Measurements from ENCODE around the gene SCAF1.

SCAF1 gene

DNA sequence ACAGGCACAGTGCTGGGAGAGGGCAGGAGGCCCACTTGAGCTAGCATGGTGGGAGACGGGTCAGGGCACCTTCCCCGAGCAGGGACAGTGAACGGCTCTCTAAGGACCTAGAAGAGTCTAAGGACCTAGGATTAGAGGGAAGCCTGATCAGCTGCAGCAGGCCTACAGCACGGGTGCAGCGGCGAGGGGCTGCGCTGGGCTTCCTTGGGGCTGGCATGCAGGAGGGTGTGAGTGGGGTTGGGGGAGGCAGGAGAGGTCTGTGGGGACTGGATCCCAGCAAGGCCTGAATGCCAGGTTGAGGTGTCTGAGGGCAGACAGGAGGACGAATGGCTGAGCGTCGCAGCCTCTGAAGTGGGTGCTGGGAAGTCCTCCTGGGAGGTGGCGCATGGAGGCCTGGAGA is 3.6 kb downstream of the SCAF1 start:
- no peak for TF ChIP-seq POLR2A (IDR thresholded peaks at IDR 0.05; ENCODE audit: low read length)
- no peak for TF ChIP-seq GATA1 (IDR thresholded peaks at IDR 0.05; ENCODE audit: low read depth, low read length)
- no peak for DNase-seq

DNA sequence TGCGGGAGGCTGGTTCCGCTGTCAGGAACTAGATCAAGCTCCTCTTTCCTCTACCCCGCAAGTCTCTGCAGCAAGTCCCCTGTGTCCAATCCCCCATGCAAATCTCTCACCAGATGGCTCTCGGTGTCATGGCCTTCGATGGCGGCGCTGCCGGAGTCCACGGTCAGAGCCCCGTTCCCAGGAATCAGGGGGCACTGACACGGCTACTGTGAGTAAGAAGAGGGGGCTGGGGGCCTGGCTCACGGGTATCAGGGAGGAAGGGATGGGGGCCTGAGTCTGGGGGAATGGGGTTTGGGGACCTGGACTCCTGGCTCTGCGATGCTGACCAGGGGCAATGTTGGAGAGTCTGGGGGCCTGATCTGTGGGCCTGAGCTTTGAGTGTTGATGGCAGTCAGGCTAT is 4.0 kb downstream of the SCAF1 start:
- DNase-seq: no peak
- TF ChIP-seq POLR2A (IDR thresholded peaks at IDR 0.05; ENCODE audit: low read length): no peak
- no peak for TF ChIP-seq GATA1 (IDR thresholded peaks at IDR 0.05; ENCODE audit: low read depth, low read length)

DNA sequence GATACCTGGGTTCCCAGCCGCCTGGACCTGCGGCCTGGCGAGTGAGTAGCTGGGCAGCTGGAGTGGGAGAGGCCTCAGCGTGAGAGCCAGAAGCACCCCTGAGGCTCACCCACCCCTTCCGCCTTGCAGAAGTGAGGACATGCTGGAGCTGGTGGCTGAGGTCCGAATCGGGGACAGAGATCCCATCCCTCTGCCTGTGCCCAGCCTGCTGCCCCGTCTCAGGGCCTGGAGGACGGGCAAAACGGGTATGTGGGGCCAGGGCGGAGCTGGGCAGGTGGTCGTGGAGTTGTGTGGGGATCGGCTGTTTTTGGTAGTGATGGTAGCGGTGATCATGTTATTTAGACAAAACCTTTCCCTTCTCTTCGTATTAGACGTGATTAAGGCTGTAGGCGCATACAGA is 4.6 kb downstream of the SCAF1 start:
- no peak for DNase-seq
- TF ChIP-seq POLR2A (IDR thresholded peaks at IDR 0.05; ENCODE audit: low read length) (no peak), GATA1 (IDR thresholded peaks at IDR 0.05; ENCODE audit: low read depth, low read length) (no peak)

- TF ChIP-seq POLR2A (IDR thresholded peaks at IDR 0.05; ENCODE audit: low read length) (no peak), GATA1 (IDR thresholded peaks at IDR 0.05; ENCODE audit: low read depth, low read length) (no peak)
- no peak for DNase-seq
Measured at GRCh38 chr19:49651029-49651819, 9.2 kb downstream of the SCAF1 start.

DNA sequence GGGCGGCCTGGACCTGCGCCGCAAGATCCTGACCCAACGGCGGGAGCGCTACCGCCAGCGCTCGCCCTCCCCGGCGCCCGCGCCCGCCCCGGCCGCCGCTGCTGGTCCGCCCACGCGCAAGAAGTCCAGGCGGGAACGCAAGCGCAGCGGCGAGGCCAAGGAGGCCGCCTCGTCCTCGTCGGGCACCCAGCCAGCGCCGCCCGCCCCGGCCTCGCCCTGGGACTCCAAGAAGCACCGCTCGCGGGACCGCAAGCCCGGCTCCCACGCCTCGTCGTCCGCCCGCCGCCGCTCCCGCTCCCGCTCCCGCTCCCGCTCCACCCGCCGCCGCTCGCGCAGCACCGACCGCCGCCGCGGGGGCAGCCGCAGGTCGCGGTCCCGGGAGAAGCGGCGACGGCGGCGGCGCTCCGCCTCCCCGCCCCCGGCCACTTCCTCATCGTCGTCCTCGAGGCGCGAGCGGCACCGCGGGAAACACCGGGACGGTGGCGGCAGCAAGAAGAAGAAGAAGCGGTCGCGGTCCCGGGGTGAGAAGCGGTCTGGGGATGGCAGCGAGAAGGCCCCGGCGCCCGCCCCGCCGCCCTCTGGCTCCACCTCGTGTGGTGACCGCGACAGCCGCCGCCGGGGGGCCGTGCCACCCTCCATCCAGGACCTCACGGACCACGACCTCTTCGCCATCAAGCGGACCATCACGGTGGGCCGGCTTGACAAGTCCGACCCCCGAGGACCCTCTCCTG is 10.0 kb downstream of the SCAF1 start:
- no peak for TF ChIP-seq POLR2A (IDR thresholded peaks at IDR 0.05; ENCODE audit: low read length)
- no peak for TF ChIP-seq GATA1 (IDR thresholded peaks at IDR 0.05; ENCODE audit: low read depth, low read length)
- no peak for DNase-seq

- DNase-seq: no peak
- TF ChIP-seq GATA1 (IDR thresholded peaks at IDR 0.05; ENCODE audit: low read depth, low read length): no peak
- TF ChIP-seq POLR2A (IDR thresholded peaks at IDR 0.05; ENCODE audit: low read length): no peak
Measured at GRCh38 chr19:49652551-49653465, 10.8 kb downstream of the SCAF1 start.

DNA sequence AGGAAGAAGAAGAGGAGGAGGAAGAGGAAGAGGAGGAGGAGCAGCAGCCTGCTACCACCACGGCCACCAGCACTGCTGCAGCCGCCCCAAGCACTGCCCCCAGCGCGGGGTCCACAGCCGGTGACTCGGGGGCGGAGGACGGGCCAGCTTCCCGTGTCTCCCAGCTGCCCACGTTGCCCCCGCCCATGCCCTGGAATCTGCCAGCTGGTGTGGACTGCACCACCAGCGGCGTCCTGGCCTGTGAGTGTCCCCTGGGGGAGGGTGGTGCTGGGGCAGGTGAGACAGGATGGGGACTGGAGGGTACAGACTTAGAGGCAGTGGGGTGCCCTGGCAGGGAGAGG is 11.4 kb downstream of the SCAF1 start:
- TF ChIP-seq POLR2A (IDR thresholded peaks at IDR 0.05; ENCODE audit: low read length): no peak
- no peak for TF ChIP-seq GATA1 (IDR thresholded peaks at IDR 0.05; ENCODE audit: low read depth, low read length)
- DNase-seq: no peak

- no peak for TF ChIP-seq GATA1 (IDR thresholded peaks at IDR 0.05; ENCODE audit: low read depth, low read length)
- no peak for DNase-seq
Measured at GRCh38 chr19:49654581-49654980, 12.6 kb downstream of the SCAF1 start.

DNA sequence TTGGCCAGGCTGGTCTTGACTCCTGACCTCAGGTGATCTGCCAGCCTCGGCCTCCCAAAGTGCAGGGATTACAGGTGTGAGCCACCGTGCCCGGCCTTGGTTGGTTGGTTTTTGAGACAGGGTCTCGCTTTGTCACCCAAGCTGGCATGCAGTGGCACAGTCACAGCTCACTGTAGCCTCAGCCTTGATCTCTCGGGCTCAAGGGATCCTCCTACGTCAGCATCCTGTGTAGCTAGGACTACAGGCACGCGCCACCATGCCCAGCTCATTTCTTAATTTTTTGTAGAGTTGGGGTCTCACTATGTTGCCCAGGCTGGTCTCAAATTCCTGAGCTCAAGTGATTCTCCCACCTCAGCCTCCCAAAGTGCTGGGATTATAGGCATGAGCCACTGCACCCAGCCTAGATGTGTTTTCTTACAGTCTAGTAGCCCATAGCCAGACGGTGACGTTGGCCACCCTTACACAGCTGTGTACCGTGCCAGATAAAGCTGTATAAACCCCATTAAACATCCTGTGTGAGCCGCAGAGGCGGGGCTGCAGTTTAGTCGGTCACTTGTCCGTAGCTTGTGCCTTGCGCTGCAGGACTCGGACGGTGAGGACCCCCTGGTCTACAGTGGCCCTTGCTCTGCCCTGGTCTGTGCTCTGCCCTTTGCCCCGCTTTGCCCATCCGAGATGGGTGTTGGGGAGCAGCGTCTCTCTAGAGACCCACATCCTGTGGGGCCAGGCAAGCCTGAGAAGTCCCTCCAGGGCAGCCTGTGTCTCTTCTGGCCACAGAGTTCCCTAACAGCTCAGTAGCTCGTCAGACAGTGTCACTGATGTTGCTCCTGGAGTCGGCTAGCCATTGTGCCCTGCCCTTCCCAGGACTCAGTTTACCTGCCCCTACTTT is 13.8 kb downstream of the SCAF1 start:
- no peak for TF ChIP-seq POLR2A (IDR thresholded peaks at IDR 0.05; ENCODE audit: low read length)
- no peak for TF ChIP-seq GATA1 (IDR thresholded peaks at IDR 0.05; ENCODE audit: low read depth, low read length)
- DNase-seq: no peak

- no peak for DNase-seq
- no peak for TF ChIP-seq GATA1 (IDR thresholded peaks at IDR 0.05; ENCODE audit: low read depth, low read length)
- no peak for TF ChIP-seq POLR2A (IDR thresholded peaks at IDR 0.05; ENCODE audit: low read length)
Measured at GRCh38 chr19:49656456-49657109, 14.6 kb downstream of the SCAF1 start.

DNA sequence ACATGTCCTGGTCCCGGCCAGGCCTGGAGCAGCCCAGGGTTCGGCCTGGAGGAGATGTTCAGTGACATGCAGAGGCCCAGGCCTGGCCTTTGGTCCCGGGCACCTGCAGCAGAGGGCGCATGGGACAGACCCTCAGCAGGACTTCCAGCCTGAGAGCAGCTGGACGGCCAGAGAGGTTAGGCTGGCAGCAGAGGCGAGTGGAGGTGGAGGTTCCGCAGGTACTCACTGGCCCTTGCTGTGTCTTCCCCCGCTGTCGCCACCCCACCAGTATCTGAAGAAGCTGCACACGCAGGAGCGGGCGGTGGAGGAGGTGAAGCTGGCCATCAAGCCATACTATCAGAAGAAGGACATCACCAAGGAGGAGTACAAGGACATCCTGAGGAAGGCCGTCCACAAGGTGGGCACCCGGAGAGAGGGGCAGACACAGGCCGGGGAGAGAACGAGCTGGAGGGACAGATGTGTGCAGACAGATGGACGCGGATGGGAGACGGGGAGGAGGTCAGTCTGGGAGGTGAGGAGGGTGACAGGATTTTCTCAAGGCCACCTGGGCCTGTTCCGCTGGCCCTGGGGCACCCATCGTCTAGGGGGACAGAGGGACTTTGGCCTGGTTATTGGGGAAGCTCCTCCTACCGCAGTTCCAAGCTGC is 15.6 kb downstream of the SCAF1 start:
- DNase-seq: no peak
- TF ChIP-seq GATA1 (IDR thresholded peaks at IDR 0.05; ENCODE audit: low read depth, low read length): no peak
- no peak for TF ChIP-seq POLR2A (IDR thresholded peaks at IDR 0.05; ENCODE audit: low read length)

DNA sequence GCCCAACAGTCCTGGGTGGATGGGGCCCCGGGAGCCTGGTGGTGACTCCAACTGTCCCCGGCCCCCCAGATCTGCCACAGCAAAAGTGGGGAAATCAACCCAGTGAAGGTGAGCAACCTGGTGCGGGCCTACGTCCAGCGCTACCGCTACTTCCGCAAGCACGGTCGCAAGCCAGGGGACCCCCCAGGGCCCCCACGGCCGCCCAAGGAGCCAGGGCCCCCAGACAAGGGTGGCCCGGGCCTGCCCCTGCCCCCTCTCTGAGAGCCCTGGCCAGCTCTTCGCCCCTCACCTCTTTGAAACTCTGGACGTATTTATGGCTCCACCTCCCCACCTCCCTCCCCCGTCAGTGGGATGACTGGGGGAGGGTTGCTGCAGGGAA is 16.1 kb downstream of the SCAF1 start:
- no peak for DNase-seq

More for the DNA sequence above, 16.1 kb downstream of the SCAF1 start:
- no peak for TF ChIP-seq GATA1 (IDR thresholded peaks at IDR 0.05; ENCODE audit: low read depth, low read length)
- TF ChIP-seq POLR2A (IDR thresholded peaks at IDR 0.05; ENCODE audit: low read length): no peak
